ENCODE data around the gene GNPAT. TPM values are rescaled to one million over a fixed set of nuclear protein-coding genes. Genes with fewer than 3 reads are reported as not detected.

Gene GNPAT
- total RNA-seq, 2 donors from 2014 or later = 41.9 to 52.9 TPM

GRCh38 chr1:231220801-231221200, 20.2 kb upstream of the GNPAT start:
- Mint-ChIP-seq H3K27me3 (no peaks in the 10 kb centered on the region), H3K27ac (no peak overlapping the region), H3K4me3 (no peak overlapping the region), H3K36me3 (ENCODE audit: low read depth) (peaks cover 31% of the 10 kb centered on the region), H3K4me1 (no peaks in the 10 kb centered on the region), H3K9me3 (no peaks in the 10 kb centered on the region)
- ATAC-seq (replicated peaks) = no peak

GRCh38 chr1:231226156-231226555, 14.9 kb upstream of the GNPAT start:
- no peak for ATAC-seq (replicated peaks)
- H3K9me3 Mint-ChIP-seq = no peaks in the 10 kb centered on the region

GRCh38 chr1:231231511-231231910, 9.5 kb upstream of the GNPAT start:
- no peak for ATAC-seq (replicated peaks)
- Mint-ChIP-seq H3K4me3 (no peak overlapping the region), H3K27ac (no peak overlapping the region), H3K9me3 (no peaks in the 10 kb centered on the region), H3K36me3 (ENCODE audit: low read depth) (peaks cover 58% of the 10 kb centered on the region), H3K4me1 (peaks cover 9% of the 10 kb centered on the region), H3K27me3 (no peaks in the 10 kb centered on the region)

More at GRCh38 chr1:231226156-231226555, 14.9 kb upstream of the GNPAT start:
- Mint-ChIP-seq H3K27me3 (no peaks in the 10 kb centered on the region), H3K4me1 (no peaks in the 10 kb centered on the region), H3K27ac (no peak overlapping the region), H3K4me3 (no peak overlapping the region), H3K36me3 (ENCODE audit: low read depth) (peaks cover 66% of the 10 kb centered on the region)

- Mint-ChIP-seq H3K27ac (no peak overlapping the region), H3K27me3 (no peaks in the 10 kb centered on the region), H3K4me1 (peaks cover 14% of the 10 kb centered on the region), H3K4me3 (no peak overlapping the region), H3K9me3 (no peaks in the 10 kb centered on the region), H3K36me3 (ENCODE audit: low read depth) (peaks cover 58% of the 10 kb centered on the region)
- no peak for ATAC-seq (replicated peaks)
These were observed 7.9 kb upstream of the GNPAT start for GRCh38 chr1:231232870-231233734.

- ATAC-seq (replicated peaks) = no peak
- Mint-ChIP-seq H3K9me3 (no peaks in the 10 kb centered on the region), H3K4me3 (no peak overlapping the region), H3K4me1 (peaks cover 14% of the 10 kb centered on the region), H3K27me3 (no peaks in the 10 kb centered on the region), H3K36me3 (ENCODE audit: low read depth) (peaks cover 63% of the 10 kb centered on the region), H3K27ac (no peak overlapping the region)
These were observed 7.1 kb upstream of the GNPAT start for GRCh38 chr1:231233735-231234417.

GRCh38 chr1:231234506-231234905, 6.5 kb upstream of the GNPAT start:
- no peaks in the 10 kb centered on the region for H3K9me3 Mint-ChIP-seq
- no peak overlapping the region for H3K4me3 Mint-ChIP-seq
- H3K27ac Mint-ChIP-seq = no peak overlapping the region
- no peak for ATAC-seq (replicated peaks)
- H3K36me3 Mint-ChIP-seq (ENCODE audit: low read depth) = peaks cover 65% of the 10 kb centered on the region
- no peaks in the 10 kb centered on the region for H3K27me3 Mint-ChIP-seq
- H3K4me1 Mint-ChIP-seq = peaks cover 14% of the 10 kb centered on the region

GRCh38 chr1:231235526-231236207, 5.3 kb upstream of the GNPAT start:
- ATAC-seq (replicated peaks) = no peak
- H3K36me3 Mint-ChIP-seq (ENCODE audit: low read depth) = peaks cover 69% of the 10 kb centered on the region
- no peak overlapping the region for H3K4me3 Mint-ChIP-seq
- H3K27me3 Mint-ChIP-seq = no peaks in the 10 kb centered on the region
- no peak overlapping the region for H3K27ac Mint-ChIP-seq
- no peaks in the 10 kb centered on the region for H3K9me3 Mint-ChIP-seq
- H3K4me1 Mint-ChIP-seq = peaks cover 14% of the 10 kb centered on the region

GRCh38 chr1:231236208-231236591, 4.8 kb upstream of the GNPAT start:
- Mint-ChIP-seq H3K9me3 (no peaks in the 10 kb centered on the region), H3K4me3 (no peak overlapping the region), H3K27me3 (no peaks in the 10 kb centered on the region), H3K36me3 (ENCODE audit: low read depth) (peaks cover 69% of the 10 kb centered on the region), H3K4me1 (peaks cover 14% of the 10 kb centered on the region), H3K27ac (no peak overlapping the region)
- no peak for ATAC-seq (replicated peaks)

- H3K27ac Mint-ChIP-seq = no peak overlapping the region
- H3K4me3 Mint-ChIP-seq = peak overlapping the region; percentile 7
- H3K9me3 Mint-ChIP-seq = no peaks in the 10 kb centered on the region
- H3K36me3 Mint-ChIP-seq (ENCODE audit: low read depth) = peaks cover 66% of the 10 kb centered on the region
- peaks cover 14% of the 10 kb centered on the region for H3K4me1 Mint-ChIP-seq
- no peak for ATAC-seq (replicated peaks)
- H3K27me3 Mint-ChIP-seq = no peaks in the 10 kb centered on the region
These were observed 4.1 kb upstream of the GNPAT start for GRCh38 chr1:231236938-231237337.

GRCh38 chr1:231238298-231238697, 2.7 kb upstream of the GNPAT start:
- Mint-ChIP-seq H3K9me3 (no peaks in the 10 kb centered on the region), H3K27ac (no peak overlapping the region), H3K4me3 (no peak overlapping the region), H3K27me3 (no peaks in the 10 kb centered on the region), H3K36me3 (ENCODE audit: low read depth) (peaks cover 54% of the 10 kb centered on the region), H3K4me1 (peaks cover 14% of the 10 kb centered on the region)
- ATAC-seq (replicated peaks) = no peak

- Mint-ChIP-seq H3K36me3 (ENCODE audit: low read depth) (peaks cover 59% of the 10 kb centered on the region), H3K4me1 (peaks cover 19% of the 10 kb centered on the region)
These were observed 505 bp upstream of the GNPAT start for GRCh38 chr1:231240531-231240882.

GRCh38 chr1:231241750-231242149, 738 bp downstream of the GNPAT start:
- Mint-ChIP-seq H3K4me1 (peaks cover 19% of the 10 kb centered on the region), H3K36me3 (ENCODE audit: low read depth) (peaks cover 49% of the 10 kb centered on the region), H3K9me3 (no peaks in the 10 kb centered on the region), H3K4me3 (peak overlapping the region; percentile 94), H3K27me3 (no peaks in the 10 kb centered on the region), H3K27ac (peak overlapping the region; percentile 99)
- ATAC-seq (replicated peaks) = peak; percentile 30

More at GRCh38 chr1:231240531-231240882, 505 bp upstream of the GNPAT start:
- Mint-ChIP-seq H3K27me3 (no peaks in the 10 kb centered on the region), H3K9me3 (no peaks in the 10 kb centered on the region), H3K27ac (peak overlapping the region; percentile 99), H3K4me3 (peak overlapping the region; percentile 94)
- ATAC-seq (replicated peaks) = peak; percentile 8

GRCh38 chr1:231242516-231243198, 1.6 kb downstream of the GNPAT start:
- no peak for ATAC-seq (replicated peaks)
- Mint-ChIP-seq H3K4me3 (peak overlapping the region; percentile 94), H3K4me1 (peaks cover 13% of the 10 kb centered on the region), H3K27ac (peak overlapping the region; percentile 99), H3K27me3 (no peaks in the 10 kb centered on the region), H3K9me3 (no peaks in the 10 kb centered on the region), H3K36me3 (ENCODE audit: low read depth) (peaks cover 40% of the 10 kb centered on the region)

GRCh38 chr1:231248778-231249177, 7.8 kb downstream of the GNPAT start:
- Mint-ChIP-seq H3K9me3 (no peaks in the 10 kb centered on the region), H3K4me1 (peaks cover 12% of the 10 kb centered on the region), H3K27me3 (no peaks in the 10 kb centered on the region), H3K36me3 (ENCODE audit: low read depth) (peaks cover 42% of the 10 kb centered on the region), H3K27ac (no peak overlapping the region), H3K4me3 (no peak overlapping the region)
- no peak for ATAC-seq (replicated peaks)
